Measurements from ENCODE around the gene MACF1.

The MACF1 gene

DNA sequence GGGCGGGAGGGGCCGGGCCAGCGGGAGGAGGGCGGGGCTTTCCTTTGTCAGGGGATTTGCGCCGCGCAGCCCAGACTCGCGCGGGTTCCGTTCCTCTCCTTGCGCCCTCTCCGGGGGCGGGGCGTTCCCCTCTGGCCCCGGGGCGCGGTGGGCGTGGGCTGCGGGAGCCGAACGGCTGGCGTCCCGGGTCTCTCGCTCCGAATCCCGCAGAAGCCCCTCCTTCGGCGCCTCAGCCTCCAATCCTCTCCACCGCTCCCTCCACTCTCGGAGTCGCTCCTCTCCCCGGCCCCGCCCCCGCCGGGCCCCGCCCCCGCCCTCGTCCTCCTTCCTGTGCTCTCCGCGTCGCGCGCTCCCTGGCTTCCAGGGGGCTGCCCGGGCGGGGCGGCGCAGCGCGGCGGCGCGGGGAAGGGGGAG is 204.2 kb downstream of the MACF1 start:
- H3K4me3 ChIP-seq (ENCODE audit: low read depth, low read length) = peak overlapping the region; percentile 75
- TF ChIP-seq MYC (IDR thresholded peaks at IDR 0.05; ENCODE audit: low read depth, low read length) (no peak), POLR2A (IDR thresholded peaks at IDR 0.05; ENCODE audit: extremely low read depth, insufficient read length) (no peak)
- TF ChIP-seq, protein P1, sequence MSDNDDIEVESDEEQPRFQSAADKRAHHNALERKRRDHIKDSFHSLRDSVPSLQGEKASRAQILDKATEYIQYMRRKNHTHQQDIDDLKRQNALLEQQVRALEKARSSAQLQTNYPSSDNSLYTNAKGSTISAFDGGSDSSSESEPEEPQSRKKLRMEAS (IDR thresholded peaks at IDR 0.05; ENCODE audit: low read depth, low read length) = no peak
- TF ChIP-seq, protein P2, sequence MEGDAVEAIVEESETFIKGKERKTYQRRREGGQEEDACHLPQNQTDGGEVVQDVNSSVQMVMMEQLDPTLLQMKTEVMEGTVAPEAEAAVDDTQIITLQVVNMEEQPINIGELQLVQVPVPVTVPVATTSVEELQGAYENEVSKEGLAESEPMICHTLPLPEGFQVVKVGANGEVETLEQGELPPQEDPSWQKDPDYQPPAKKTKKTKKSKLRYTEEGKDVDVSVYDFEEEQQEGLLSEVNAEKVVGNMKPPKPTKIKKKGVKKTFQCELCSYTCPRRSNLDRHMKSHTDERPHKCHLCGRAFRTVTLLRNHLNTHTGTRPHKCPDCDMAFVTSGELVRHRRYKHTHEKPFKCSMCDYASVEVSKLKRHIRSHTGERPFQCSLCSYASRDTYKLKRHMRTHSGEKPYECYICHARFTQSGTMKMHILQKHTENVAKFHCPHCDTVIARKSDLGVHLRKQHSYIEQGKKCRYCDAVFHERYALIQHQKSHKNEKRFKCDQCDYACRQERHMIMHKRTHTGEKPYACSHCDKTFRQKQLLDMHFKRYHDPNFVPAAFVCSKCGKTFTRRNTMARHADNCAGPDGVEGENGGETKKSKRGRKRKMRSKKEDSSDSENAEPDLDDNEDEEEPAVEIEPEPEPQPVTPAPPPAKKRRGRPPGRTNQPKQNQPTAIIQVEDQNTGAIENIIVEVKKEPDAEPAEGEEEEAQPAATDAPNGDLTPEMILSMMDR (IDR thresholded peaks at IDR 0.05; ENCODE audit: low read depth, low read length) = no peak
- peak; percentile 94 for DNase-seq (ENCODE audit: low read depth)

DNA sequence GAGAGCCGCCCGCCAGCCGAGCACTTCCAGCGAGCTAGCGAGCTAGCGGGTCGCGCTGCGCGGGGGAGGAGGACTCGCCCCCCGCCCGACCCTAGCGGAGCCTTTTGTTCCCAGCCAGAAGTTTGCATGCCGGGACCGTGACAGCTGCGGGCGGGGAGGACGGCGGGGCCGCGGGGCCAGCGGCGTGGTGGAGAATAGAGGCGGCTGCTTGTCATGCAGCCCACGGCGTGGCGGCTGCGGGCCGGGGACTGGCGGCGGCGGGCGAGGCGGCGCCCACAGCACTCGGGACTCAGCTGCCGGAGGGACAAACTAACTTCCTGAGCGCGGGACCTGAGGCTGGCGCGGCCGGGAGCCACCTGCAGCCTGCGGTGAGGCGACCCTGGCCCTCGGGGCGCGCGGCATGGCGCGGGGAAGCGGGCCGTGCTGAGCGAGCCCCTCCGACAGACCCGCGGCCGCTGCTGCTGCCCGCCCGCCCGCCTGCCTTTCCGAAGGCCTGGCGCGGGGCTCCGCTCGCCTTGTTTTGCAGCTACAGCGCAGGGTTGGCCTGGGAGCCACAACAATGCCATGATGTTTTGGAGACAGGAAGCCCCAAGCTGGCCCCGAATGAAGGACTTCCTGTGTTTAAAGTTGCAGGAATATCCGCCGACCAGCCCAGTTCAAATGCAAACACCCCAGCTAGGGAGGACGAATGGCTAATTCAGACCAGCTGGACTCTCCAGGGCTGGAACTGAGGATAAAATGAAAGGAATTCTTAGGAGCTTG is 204.7 kb downstream of the MACF1 start:
- DNase-seq (ENCODE audit: low read depth) = peak; percentile 74

GRCh38 chr1:39410915-39411436 is 206.5 kb downstream of the MACF1 start:
- DNase-seq (ENCODE audit: low read depth) = peak; percentile 80
- peak overlapping the region; percentile 75 for H3K4me3 ChIP-seq (ENCODE audit: low read depth, low read length)
- no peak for TF ChIP-seq POLR2A (IDR thresholded peaks at IDR 0.05; ENCODE audit: extremely low read depth, insufficient read length)
- TF ChIP-seq, protein P2 (IDR thresholded peaks at IDR 0.05; ENCODE audit: low read depth, low read length) = peak; percentile 77
- no peak for TF ChIP-seq MYC (IDR thresholded peaks at IDR 0.05; ENCODE audit: low read depth, low read length)
- TF ChIP-seq, protein P1 (IDR thresholded peaks at IDR 0.05; ENCODE audit: low read depth, low read length) = 0 out of 2 replicates have a peak, but pooled peaks have one; percentile 3

More for the DNA sequence above, 204.7 kb downstream of the MACF1 start:
- TF ChIP-seq POLR2A (IDR thresholded peaks at IDR 0.05; ENCODE audit: extremely low read depth, insufficient read length) (peak; percentile 32), MYC (IDR thresholded peaks at IDR 0.05; ENCODE audit: low read depth, low read length) (no peak)
- TF ChIP-seq, protein P1 (IDR thresholded peaks at IDR 0.05; ENCODE audit: low read depth, low read length) = no peak
- TF ChIP-seq, protein P2 (IDR thresholded peaks at IDR 0.05; ENCODE audit: low read depth, low read length) = no peak
- H3K4me3 ChIP-seq (ENCODE audit: low read depth, low read length) = peak overlapping the region; percentile 75

GRCh38 chr1:39411526-39412478 is 207.3 kb downstream of the MACF1 start:
- no peak for TF ChIP-seq MYC (IDR thresholded peaks at IDR 0.05; ENCODE audit: low read depth, low read length)
- TF ChIP-seq POLR2A (IDR thresholded peaks at IDR 0.05; ENCODE audit: extremely low read depth, insufficient read length) = no peak
- TF ChIP-seq, protein P1 (IDR thresholded peaks at IDR 0.05; ENCODE audit: low read depth, low read length) = no peak
- TF ChIP-seq, protein P2 (IDR thresholded peaks at IDR 0.05; ENCODE audit: low read depth, low read length) = no peak
- no peak for DNase-seq (ENCODE audit: low read depth)
- H3K4me3 ChIP-seq (ENCODE audit: low read depth, low read length) = peak overlapping the region; percentile 75

- H3K4me3 ChIP-seq (ENCODE audit: low read depth, low read length) = no peak overlapping the region
- DNase-seq (ENCODE audit: low read depth) = no peak
- TF ChIP-seq, protein P2 (IDR thresholded peaks at IDR 0.05; ENCODE audit: low read depth, low read length) = no peak
- no peak for TF ChIP-seq MYC (IDR thresholded peaks at IDR 0.05; ENCODE audit: low read depth, low read length)
- TF ChIP-seq, protein P1 (IDR thresholded peaks at IDR 0.05; ENCODE audit: low read depth, low read length) = no peak
- no peak for TF ChIP-seq POLR2A (IDR thresholded peaks at IDR 0.05; ENCODE audit: extremely low read depth, insufficient read length)
Observed at GRCh38 chr1:39412892-39413291, 208.4 kb downstream of the MACF1 start.

Data from NB4 (cell line).